SK-N-SH (cell line): ENCODE results near the gene BEGAIN. TPM values are rescaled to one million over a fixed set of nuclear protein-coding genes. Genes with fewer than 3 reads are reported as not detected.
A peak's percentile ranks its signal among the peaks of the same experiment; 100 is the strongest.

Experiments
- CTCF ChIA-PET: fragments of 300-600, 350-600 bp; formaldehyde crosslinking; extraction: SDS; loops from one replicate; lab custom pipeline; 2021; lab: Yijun Ruan, JAX
- POLR2A ChIA-PET: fragments of 350-600 bp; sonication (Branson Sonifier 250); formaldehyde crosslinking; extraction: SDS; loops from one replicate; lab custom pipeline; 2020; ENCODE audit warnings: antibody characterized with exemption, inconsistent platforms; lab: Yijun Ruan, JAX
- DNase-seq: peaks from one replicate; pipeline ENCODE4 v3.0.0; 2012
- H2AFZ ChIP-seq: fragments of 200-600 bp; sonication (generic); 2 replicates; pipeline ENCODE4 v1.8.1; 2016; ENCODE audit warnings: antibody characterized with exemption, mild to moderate bottlenecking, low read depth
- H3F3A ChIP-seq: fragments of 200-600 bp; sonication (generic); replicated peaks from 2 replicates; pipeline ENCODE3; 2016; ENCODE audit warnings: antibody characterized with exemption, mild to moderate bottlenecking; ENCODE audit not compliant: insufficient read depth
- H3K27ac ChIP-seq, 2 experiments: fragments of 200-500 bp in 1 of 2; fragments of 200-600 bp in 1 of 2; sonication (Bioruptor generic) in 1 of 2; sonication (generic), shearing (Covaris generic) in 1 of 2; 2 replicates each; pipeline versions ENCODE4 v1.5.1 to v1.6.1; 2014 to 2016; ENCODE audit warnings: low read depth in 2 of 2, inconsistent platforms in 1 of 2, low read length in 1 of 2, mild to moderate bottlenecking in 1 of 2, mixed read lengths in 1 of 2
- H3K27me3 ChIP-seq: fragments of 200-600 bp; sonication (generic), shearing (Covaris generic); 2 replicates; pipeline ENCODE4 v1.6.1; 2016; ENCODE audit warnings: mixed run types; ENCODE audit not compliant: insufficient read depth
- H3K36me3 ChIP-seq, 2 experiments: fragments of 200-500 bp in 1 of 2; fragments of 200-600 bp in 1 of 2; sonication (Bioruptor generic) in 1 of 2; sonication (generic) in 1 of 2; replicated peaks in 1 of 2; 2 replicates each; pipeline versions ENCODE3 to v1.5.1; 2014 to 2016; ENCODE audit warnings: low read length in 1 of 2, mild to moderate bottlenecking in 1 of 2; ENCODE audit not compliant: insufficient read depth in 2 of 2, control insufficient read depth in 1 of 2
- H3K4me1 ChIP-seq, 2 experiments: fragments of 200-500 bp in 1 of 2; fragments of 200-600 bp in 1 of 2; sonication (Bioruptor generic) in 1 of 2; sonication (generic), shearing (Covaris generic) in 1 of 2; 2 replicates each; pipeline versions ENCODE4 v1.5.1 to v1.6.1; 2014 to 2016; ENCODE audit warnings: low read depth in 1 of 2, low read length in 1 of 2, mixed run types in 1 of 2; ENCODE audit not compliant: insufficient read depth in 2 of 2, control insufficient read depth in 1 of 2
- H3K4me2 ChIP-seq: fragments of 200-600 bp; sonication (generic), shearing (Covaris generic); 2 replicates; pipeline ENCODE4 v1.6.1; 2017; ENCODE audit warnings: mixed run types
- H3K4me3 ChIP-seq, 2 experiments: fragments of 200-500 bp in 1 of 2; fragments of 200-600 bp in 1 of 2; sonication (Bioruptor generic) in 1 of 2; sonication (generic), shearing (Covaris generic) in 1 of 2; 2 replicates each; pipeline versions ENCODE4 v1.5.1 to v1.8.1; 2014 to 2016; ENCODE audit warnings: low read depth in 2 of 2, inconsistent platforms in 1 of 2, low read length in 1 of 2, mild to moderate bottlenecking in 1 of 2, mixed read lengths in 1 of 2, moderate library complexity in 1 of 2
- H3K79me2 ChIP-seq: fragments of 200-600 bp; sonication (generic); 2 replicates; pipeline ENCODE4 v1.8.1; 2017; ENCODE audit warnings: mild to moderate bottlenecking; ENCODE audit not compliant: insufficient read depth
- H3K9ac ChIP-seq: fragments of 200-600 bp; sonication (generic); 2 replicates; pipeline ENCODE4 v1.6.1; 2017; ENCODE audit warnings: mixed run types
- H3K9me2 ChIP-seq: fragments of 200-600 bp; sonication (generic); 2 replicates; pipeline ENCODE4 v1.6.1; 2017; ENCODE audit warnings: mixed run types
- H3K9me3 ChIP-seq: fragments of 200-600 bp; sonication (generic); 2 replicates; pipeline ENCODE4 v1.6.1; 2017; ENCODE audit warnings: mixed run types, mild to moderate bottlenecking, moderate library complexity
- H4K20me1 ChIP-seq: fragments of 200-600 bp; sonication (generic); 2 replicates; pipeline ENCODE4 v1.6.1; 2017; ENCODE audit warnings: mild to moderate bottlenecking, mixed run types; ENCODE audit not compliant: insufficient read depth
- CHD2 ChIP-seq: fragments of 150-350 bp; IDR thresholded peaks from 2 replicates; pipeline ENCODE4 v1.6.1; 2018; ENCODE audit warnings: low read length; ENCODE audit not compliant: partially characterized antibody
- ELF1 ChIP-seq: IDR thresholded peaks from 2 replicates; pipeline ENCODE4 v1.4.0; 2012
- EP300 ChIP-seq, 2 experiments: IDR thresholded peaks; 2 replicates each; pipeline versions ENCODE4 v1.4.0 to v1.6.1; 2012; ENCODE audit warnings: borderline replicate concordance in 1 of 2, low read depth in 1 of 2, low read length in 1 of 2
- EZH2phosphoT487 ChIP-seq: fragments of 200-600 bp; sonication (generic); IDR thresholded peaks from 2 replicates; pipeline ENCODE4 v1.6.1; 2017; ENCODE audit warnings: low read depth, mixed run types, mild to moderate bottlenecking, antibody characterized with exemption, moderate library complexity, borderline replicate concordance
- FOSL2 ChIP-seq: IDR thresholded peaks from 2 replicates; pipeline ENCODE4 v1.4.0; 2012; ENCODE audit warnings: low read depth, mild to moderate bottlenecking, moderate library complexity, borderline replicate concordance
- FOXM1 ChIP-seq: IDR thresholded peaks from 2 replicates; pipeline ENCODE4 v1.4.0; 2012; ENCODE audit warnings: low read depth, mild to moderate bottlenecking
- GATA2 ChIP-seq: sonication (generic); formaldehyde crosslinking; IDR thresholded peaks from 2 replicates; pipeline ENCODE4 v1.5.0; 2020; ENCODE audit warnings: mild to moderate bottlenecking, missing genetic modification reagents
- JUND ChIP-seq: IDR thresholded peaks from 2 replicates; pipeline ENCODE4 v1.4.0; 2012
- MEF2A ChIP-seq: IDR thresholded peaks from 2 replicates; pipeline ENCODE4 v1.4.0; 2012; ENCODE audit warnings: low read depth, borderline replicate concordance
- MXI1 ChIP-seq: IDR thresholded peaks from 2 replicates; pipeline ENCODE4 v1.6.1; 2012; ENCODE audit warnings: mild to moderate bottlenecking, low read depth, low read length, improper control_type of control experiment
- NFIC ChIP-seq: IDR thresholded peaks from 2 replicates; pipeline ENCODE4 v1.4.0; 2012; ENCODE audit warnings: borderline replicate concordance
- POLR2AphosphoS5 ChIP-seq: IDR thresholded peaks from 2 replicates; pipeline ENCODE4 v1.6.1; 2012; ENCODE audit warnings: low read depth, low read length
- RFX5 ChIP-seq: IDR thresholded peaks from 2 replicates; pipeline ENCODE4 v1.6.1; 2012; ENCODE audit warnings: mild to moderate bottlenecking, improper control_type of control experiment, low read length
- SMC3 ChIP-seq: IDR thresholded peaks from 2 replicates; pipeline ENCODE4 v1.6.1; 2012; ENCODE audit warnings: low read depth, low read length, improper control_type of control experiment
- TCF12 ChIP-seq: IDR thresholded peaks from 2 replicates; pipeline ENCODE4 v1.4.0; 2012
- TEAD4 ChIP-seq: IDR thresholded peaks from 2 replicates; pipeline ENCODE4 v1.4.0; 2012; ENCODE audit warnings: mild to moderate bottlenecking, borderline replicate concordance; ENCODE audit not compliant: insufficient read depth
- WGBS: methylation state at CpG from one replicate; pipeline ENCODE4 v1.1.6; 2017; ENCODE audit warnings: low lambda C conversion rate; 5-methylcytosine and 5-hydroxymethylcytosine counted together
- polyA plus RNA-seq, 3 experiments: library from polyadenylated mRNA; depleted of rRNA; stranded (reverse); fragments of >200 nt; gene quantifications; 2 replicates each; pipeline ENCODE4 v1.2.3, GENCODE V29; 2012
- TF ChIP-seq, protein P1 (sequence below): IDR thresholded peaks from 2 replicates; pipeline ENCODE4 v1.4.0; 2012; ENCODE audit warnings: low read depth, borderline replicate concordance
- TF ChIP-seq, protein P2 (sequence below): IDR thresholded peaks from 2 replicates; pipeline ENCODE4 v1.4.0; 2012; ENCODE audit warnings: low read depth, borderline replicate concordance
- TF ChIP-seq, protein P3 (sequence below): fragments of 150-350 bp; IDR thresholded peaks from 2 replicates; pipeline ENCODE4 v1.6.1; 2016; ENCODE audit warnings: mild to moderate bottlenecking, low read depth, low read length
- TF ChIP-seq, protein P4 (sequence below): fragments of 150-350 bp; IDR thresholded peaks from 2 replicates; pipeline ENCODE4 v1.6.1; 2017; ENCODE audit warnings: antibody characterized with exemption, low read length, low read depth, borderline replicate concordance

Gene BEGAIN
- polyA plus RNA-seq, 1 of the 3 experiments (the other 2 are of a cell fraction), result 4.2 TPM

- TF ChIP-seq, protein P1, sequence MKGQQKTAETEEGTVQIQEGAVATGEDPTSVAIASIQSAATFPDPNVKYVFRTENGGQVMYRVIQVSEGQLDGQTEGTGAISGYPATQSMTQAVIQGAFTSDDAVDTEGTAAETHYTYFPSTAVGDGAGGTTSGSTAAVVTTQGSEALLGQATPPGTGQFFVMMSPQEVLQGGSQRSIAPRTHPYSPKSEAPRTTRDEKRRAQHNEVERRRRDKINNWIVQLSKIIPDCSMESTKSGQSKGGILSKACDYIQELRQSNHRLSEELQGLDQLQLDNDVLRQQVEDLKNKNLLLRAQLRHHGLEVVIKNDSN, result no peak
Observed at GRCh38 chr14:100611811-100612480, 24.7 kb upstream of the BEGAIN start (continued).

GRCh38 chr14:100610511-100611217, 23.4 kb upstream of the BEGAIN start:
- Histone ChIP-seq H3K27ac (no peak overlapping the region), H2AFZ (no peak overlapping the region), H3K4me2 (no peak overlapping the region), H3K79me2 (no peaks in the 10 kb centered on the region), H4K20me1 (no peaks in the 10 kb centered on the region), H3K36me3 (no peaks in the 10 kb centered on the region), H3K4me1 (peaks cover 0 to 23% of the 10 kb centered on the region in 2 experiments; a peak in 1 of 4 replicates), H3F3A (no peaks in the 10 kb centered on the region)
- DNase-seq, result peak; percentile 40
- 56% methylated on average over 7 of the region's 14 CpGs for WGBS
- TF ChIP-seq NFIC (no peak), EZH2phosphoT487 (no peak), CHD2 (no peak), TCF12 (no peak), FOSL2 (no peak), EP300 (IDR thresholded peaks at IDR 0.05; ENCODE audit: borderline replicate concordance in 1 of 2, low read depth in 1 of 2, low read length in 1 of 2) (no peak), FOXM1 (no peak), POLR2AphosphoS5 (no peak), GATA2 (CRISPR knock-in tag) (no peak), SMC3 (no peak), ELF1 (no peak), MEF2A (no peak), TEAD4 (no peak), MXI1 (no peak), JUND (no peak), RFX5 (no peak)
- TF ChIP-seq, protein P2, sequence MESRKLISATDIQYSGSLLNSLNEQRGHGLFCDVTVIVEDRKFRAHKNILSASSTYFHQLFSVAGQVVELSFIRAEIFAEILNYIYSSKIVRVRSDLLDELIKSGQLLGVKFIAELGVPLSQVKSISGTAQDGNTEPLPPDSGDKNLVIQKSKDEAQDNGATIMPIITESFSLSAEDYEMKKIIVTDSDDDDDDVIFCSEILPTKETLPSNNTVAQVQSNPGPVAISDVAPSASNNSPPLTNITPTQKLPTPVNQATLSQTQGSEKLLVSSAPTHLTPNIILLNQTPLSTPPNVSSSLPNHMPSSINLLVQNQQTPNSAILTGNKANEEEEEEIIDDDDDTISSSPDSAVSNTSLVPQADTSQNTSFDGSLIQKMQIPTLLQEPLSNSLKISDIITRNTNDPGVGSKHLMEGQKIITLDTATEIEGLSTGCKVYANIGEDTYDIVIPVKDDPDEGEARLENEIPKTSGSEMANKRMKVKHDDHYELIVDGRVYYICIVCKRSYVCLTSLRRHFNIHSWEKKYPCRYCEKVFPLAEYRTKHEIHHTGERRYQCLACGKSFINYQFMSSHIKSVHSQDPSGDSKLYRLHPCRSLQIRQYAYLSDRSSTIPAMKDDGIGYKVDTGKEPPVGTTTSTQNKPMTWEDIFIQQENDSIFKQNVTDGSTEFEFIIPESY, result no peak
- TF ChIP-seq, protein P3, sequence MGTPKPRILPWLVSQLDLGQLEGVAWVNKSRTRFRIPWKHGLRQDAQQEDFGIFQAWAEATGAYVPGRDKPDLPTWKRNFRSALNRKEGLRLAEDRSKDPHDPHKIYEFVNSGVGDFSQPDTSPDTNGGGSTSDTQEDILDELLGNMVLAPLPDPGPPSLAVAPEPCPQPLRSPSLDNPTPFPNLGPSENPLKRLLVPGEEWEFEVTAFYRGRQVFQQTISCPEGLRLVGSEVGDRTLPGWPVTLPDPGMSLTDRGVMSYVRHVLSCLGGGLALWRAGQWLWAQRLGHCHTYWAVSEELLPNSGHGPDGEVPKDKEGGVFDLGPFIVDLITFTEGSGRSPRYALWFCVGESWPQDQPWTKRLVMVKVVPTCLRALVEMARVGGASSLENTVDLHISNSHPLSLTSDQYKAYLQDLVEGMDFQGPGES, result no peak
- TF ChIP-seq, protein P4, sequence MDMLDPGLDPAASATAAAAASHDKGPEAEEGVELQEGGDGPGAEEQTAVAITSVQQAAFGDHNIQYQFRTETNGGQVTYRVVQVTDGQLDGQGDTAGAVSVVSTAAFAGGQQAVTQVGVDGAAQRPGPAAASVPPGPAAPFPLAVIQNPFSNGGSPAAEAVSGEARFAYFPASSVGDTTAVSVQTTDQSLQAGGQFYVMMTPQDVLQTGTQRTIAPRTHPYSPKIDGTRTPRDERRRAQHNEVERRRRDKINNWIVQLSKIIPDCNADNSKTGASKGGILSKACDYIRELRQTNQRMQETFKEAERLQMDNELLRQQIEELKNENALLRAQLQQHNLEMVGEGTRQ, result no peak
- TF ChIP-seq, all 33 proteins: peak for 0
- CTCF ChIA-PET, result no interaction called here
- no peak overlapping the region for H3K9ac ChIP-seq
- POLR2A ChIA-PET, result no interaction called here
- no peaks in the 10 kb centered on the region for H3K9me2 ChIP-seq
- H3K9me3 ChIP-seq, result no peaks in the 10 kb centered on the region
- H3K4me3 ChIP-seq, result no peak overlapping the region
- no peaks in the 10 kb centered on the region for H3K27me3 ChIP-seq
